HG02970 (cell line): ENCODE results near the gene HOXB2.

Experiments used
- ATAC-seq: cut with Tn5 transposase; IDR thresholded peaks from one replicate; pipeline ENCODE4 v1.9.1; 2021; ENCODE audit warnings: mild to moderate bottlenecking, moderate library complexity, moderate number of reproducible peaks; ENCODE audit not compliant: unreplicated experiment, low FRiP score

HOXB2 gene

DNA sequence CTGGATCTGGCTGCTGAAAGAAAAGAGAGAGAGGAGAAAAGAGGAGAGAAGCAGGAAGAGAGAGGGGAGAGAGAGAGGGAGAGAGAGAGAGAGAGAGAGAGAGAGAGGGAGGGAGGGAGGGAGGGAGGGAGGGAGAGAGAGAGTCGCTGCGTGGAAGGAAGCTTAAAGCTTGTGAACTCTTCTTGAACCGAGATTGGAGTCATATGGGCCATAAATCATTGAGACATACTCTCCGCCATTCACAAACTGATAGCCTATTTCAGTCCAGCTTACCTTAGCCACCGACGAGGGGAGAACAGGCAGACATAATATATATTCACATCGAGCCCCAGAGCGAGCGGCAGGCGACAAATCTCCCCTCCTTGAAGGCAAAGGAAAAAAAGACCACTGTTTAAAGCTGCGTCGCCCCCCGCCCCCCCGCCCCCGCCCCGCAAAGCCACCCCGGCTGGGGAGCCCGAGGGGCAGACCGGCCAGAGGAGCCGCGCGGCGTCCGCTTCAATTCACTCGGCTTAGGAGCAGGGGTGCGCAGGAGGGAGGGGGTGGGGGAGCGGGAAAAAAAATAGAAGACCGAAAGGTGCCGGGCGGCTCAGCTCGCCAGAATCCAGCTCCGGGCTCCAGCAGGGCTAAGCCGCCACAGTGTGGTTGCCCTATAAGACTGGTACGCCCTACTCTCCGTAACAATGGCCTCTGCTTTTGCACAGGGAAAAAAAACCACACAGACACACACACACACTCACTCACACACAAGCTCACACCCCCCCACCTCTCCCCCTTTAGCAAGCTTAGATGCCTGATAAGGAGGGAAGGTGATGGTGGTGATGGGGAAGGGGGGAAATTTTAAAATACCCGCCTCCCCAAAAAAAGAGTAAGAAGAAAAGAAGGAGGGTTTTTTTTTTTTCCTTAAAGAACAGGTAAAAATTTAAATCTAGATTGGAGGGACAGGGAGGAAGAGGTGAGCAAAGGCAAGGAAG is 10.6 kb upstream of the HOXB2 start:
- ATAC-seq: no peak

DNA sequence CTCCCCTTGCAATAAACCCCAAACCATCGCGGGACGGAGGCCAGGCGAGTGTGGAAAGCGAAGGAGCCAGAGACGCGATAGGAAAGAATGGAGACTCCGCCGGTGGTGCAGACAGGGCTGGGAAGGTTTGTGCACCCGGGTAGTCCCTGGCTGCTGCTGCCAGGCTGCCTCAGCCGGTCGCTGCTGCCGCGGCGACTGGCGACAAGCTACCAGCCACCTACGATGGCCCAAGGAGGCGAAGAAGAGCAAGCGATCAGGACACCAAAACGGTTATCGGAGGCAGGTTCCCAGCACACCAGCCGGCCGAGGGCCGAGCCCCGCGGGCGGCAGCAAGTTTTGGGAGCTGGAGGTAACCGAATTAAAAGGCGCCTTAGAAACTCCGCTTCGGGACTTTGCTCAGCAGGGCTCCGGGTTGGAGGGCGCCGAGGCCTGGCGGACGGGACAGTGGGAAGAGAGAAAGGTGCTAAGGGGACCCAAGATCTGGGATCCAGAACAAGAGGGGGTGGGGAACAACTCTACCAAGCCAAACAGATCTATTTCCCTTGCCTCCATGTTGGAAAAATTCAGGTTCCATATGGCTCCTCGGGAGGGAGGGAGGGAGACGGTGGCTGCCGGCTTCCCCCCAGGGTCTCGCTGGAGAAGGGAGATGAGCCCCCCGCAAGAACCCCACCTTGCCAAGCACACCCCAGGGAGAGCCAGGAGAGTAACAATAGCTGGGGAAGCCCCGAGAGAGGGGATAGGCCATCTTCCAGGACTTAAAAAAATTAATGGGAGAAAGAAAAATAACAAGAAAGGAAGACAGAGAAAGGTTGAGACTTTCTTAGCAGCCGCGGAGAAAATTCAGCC is 9.7 kb upstream of the HOXB2 start:
- ATAC-seq: no peak

DNA sequence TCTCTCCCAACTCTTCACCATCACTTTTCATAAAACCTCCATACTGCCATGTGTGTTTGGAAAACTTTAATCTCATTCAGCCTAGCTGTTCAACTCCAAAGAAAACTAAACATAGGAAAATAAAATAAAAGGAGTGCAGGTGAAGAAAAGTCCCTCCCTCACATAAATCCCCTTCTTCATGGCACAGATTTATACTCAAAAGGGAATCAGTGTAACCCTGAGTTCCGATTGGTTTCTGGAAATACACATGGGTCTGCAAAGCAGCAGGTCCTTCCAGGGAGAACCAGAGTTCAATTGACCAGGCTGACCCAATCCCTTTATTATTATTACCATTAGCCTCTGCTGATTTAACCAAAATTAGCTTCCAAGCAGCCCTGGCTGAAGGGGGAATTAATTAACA is 8.9 kb upstream of the HOXB2 start:
- no peak for ATAC-seq

DNA sequence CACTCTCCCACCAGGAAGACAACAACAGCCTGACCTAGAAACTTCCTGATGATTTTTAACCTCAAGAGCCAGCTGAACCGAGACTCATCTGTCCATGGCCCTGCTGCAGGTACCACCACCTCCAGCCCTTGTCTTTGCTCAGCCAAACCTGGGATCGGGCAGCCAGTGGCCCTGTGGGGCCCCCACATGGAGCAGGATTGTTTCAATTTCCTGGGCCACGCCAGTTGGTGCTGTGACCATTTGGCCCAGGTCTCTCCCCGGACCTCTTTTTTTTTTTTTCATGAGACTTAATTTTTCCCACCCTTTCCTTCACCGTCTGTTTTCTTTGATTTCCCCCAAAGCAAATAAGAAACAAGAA is 8.3 kb upstream of the HOXB2 start:
- no peak for ATAC-seq

DNA sequence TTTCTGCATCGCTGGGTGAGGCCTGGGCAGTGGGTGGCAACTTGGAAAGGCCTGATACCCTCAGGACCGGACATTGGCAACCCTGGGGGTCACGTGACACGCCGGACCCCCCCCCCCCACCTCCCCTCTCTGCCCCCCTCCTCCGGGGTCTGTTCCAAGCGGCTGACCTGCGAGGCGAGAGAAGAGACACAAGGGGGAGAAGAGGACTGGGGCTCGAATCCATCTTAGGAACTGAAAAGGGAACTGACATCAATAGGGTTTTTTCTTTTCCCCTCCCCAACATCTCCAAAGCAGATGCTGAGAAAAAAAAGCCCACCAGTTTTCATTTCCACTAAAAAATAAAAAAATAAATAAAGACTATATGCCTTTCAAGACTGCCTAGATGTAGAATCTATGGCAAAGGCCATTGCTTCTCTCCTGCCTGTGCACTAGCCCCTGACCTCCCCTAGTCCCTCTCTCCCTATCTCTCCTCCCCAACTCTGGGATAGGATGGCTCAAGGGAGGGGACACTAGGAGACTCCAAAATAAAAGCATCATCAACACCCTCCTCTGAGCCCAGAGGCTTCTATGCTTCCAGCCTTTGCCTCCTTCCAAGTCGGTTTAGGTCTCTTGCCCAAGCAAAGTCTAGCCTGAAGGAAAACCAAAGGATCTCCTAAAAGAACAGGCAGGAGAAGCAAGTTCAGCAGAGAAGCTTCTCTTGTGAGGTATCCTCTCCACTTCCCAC is 7.7 kb upstream of the HOXB2 start:
- ATAC-seq: no peak

DNA sequence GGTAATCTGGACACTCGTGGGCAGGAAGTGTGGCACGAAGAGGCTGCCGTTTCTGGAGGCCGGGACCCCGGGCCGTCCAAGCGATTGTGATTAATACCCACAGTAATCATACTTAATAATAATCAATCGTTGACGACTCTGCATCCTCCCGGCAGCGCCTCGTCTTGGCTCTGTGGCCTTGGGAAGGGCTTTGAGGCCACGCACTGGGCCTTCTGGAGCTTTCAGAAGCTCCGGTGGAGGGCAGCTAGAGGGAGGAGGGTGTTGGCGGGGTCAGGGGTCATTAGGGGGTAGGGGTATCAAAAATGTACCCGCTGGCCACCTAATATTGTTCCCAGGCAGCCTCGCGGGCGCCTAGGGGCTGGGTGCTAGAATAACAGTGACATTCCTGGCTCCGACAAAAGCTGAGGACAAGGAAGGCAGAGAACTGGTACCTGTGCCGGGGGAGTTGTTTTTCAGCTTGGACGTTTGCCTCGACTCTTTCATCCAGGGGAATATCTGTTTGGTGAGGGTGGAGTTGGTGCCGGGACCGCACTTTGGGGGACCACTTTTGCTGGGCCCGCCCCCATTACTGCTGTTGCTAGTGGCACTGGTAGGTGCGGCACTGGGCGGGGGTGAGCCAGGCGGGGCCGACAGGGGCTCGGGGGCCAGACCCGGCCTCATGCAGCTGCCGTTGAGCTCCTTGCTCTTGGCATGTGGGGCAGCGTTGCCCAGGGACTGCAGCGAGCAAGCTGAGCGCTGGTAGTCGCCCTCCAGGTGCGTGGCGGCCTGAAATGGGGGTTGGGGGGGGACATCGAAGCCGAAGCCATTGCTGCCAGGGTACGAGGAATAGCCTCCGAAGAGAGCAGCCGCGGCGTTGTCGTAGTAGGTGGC is 6.9 kb upstream of the HOXB2 start:
- no peak for ATAC-seq

DNA sequence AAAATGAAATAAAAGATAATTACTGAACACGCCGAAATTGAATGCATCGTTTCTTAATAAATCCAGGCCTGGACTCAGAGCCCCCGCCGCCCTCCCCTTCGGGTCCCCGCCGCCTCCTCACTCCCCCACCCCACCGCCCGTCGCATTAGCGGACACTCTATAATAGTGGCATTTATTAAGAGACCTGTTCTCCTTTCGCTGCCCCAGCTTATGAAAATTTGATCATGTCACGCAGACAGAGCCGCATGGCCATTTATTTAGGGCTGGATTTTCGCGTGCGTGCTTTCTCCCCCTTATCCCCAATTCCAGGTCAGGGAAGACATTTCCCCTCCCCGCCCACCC is 6.3 kb upstream of the HOXB2 start:
- no peak for ATAC-seq

DNA sequence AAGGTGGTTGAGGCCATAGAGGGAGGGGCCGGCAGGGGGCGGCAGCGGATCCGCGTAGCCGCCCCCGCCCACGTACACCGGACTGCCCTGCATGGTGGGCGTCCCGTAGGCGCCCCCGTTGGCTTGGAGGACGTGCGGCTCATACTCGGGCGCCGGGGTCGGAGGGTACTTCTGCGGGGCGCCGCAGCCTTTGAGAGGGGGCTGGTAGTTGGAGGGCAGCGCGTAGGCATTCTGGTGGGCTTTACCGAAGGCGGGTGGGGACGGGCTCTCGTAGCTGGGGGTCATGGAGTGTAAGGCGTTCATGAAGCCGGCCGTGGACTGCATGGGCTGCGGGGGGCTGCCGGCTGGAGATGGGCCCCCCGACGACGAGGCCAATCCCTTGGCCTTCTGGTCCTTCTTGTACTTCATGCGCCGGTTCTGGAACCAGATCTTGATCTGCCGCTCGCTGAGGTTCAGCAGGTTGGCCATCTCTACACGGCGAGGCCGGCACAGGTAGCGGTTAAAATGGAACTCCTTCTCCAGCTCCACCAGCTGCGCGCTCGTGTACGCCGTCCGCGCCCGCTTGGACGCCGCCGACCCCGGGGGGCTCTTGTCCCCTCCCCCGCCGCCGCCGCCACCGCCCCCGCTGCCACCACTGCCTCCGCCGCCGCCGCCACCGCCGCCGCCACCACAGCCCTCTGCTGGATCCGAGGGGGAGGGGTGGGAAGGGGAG is 5.7 kb upstream of the HOXB2 start:
- no peak for ATAC-seq

DNA sequence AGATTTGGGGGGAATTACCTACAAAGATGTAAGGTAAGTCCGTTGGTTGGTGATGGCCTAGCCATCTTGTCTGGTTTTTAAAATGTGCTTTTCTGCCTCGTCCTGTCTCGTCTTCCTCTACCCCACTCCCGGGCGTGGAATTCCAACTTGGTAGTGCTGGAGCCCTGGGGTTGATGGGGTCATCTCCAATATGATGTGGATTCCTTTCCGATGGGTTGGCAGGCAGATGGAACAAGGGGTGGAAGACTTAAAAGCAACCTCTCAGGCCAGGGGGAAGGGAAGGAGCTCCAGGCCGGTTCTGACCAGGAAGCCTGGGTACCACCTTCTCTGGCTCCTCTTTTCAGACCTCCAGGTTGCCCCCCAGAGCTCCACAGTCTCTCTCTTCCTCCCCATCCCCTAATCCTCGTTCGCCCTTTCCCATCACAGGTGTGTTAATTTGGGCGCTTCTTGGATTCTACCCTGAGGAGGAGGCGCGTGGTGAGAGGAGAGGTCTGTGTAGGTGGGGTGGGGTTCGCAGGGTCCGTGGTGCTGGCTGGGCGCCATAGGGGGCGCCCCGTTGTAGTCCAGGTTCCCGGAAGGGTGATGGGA is 5.1 kb upstream of the HOXB2 start:
- ATAC-seq: no peak

DNA sequence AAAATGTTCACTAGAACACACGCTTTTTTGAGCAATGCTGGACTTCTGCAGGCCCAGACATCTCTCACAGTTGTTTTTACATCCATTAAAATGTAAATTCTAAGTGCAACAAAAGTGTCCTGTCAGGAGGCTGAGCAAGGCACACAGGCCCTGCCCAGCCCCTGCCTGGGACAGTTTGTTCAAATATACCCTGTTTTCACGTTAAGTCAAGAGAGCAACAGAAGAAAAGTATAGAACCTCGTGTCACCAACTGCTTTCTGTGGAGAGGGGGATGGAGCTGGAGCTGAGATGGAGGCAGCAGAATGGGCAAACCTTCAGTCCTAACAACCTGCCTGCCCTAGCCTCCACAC is 4.3 kb upstream of the HOXB2 start:
- ATAC-seq: no peak

DNA sequence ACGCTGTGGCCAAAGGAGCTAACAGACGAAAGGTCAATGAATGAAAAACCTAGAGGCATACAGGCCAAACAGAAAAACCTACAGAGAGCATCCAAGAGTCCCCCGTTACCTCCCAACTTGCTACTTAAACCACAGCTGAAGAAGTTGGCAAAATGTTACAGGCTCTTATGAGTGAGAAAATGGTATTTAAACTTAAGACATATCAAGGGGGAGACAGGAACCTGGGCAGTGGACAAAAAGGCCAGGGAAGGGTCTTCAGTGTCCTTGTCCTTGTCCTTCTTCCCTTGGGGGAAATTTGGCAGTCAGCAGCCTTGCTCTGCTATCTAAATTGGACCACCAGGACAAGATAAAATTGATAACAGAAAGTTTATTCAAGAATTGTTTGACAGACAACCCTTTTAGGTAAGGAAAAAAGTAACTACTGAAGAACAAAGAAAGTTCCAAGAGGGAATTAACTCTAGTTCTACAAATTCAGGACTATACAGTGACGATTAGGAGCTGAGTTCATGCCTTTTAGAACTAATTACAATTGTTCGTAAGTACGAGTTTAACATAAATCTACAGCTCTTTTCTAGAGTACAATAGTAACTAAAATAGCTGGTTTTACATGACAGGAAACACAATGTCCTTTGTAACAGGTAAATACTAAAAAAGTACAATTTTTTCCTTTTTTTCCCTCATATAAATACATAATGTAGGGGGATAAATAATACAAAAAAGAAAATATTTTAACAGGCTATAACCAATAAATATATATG is 3.8 kb upstream of the HOXB2 start:
- ATAC-seq: no peak

DNA sequence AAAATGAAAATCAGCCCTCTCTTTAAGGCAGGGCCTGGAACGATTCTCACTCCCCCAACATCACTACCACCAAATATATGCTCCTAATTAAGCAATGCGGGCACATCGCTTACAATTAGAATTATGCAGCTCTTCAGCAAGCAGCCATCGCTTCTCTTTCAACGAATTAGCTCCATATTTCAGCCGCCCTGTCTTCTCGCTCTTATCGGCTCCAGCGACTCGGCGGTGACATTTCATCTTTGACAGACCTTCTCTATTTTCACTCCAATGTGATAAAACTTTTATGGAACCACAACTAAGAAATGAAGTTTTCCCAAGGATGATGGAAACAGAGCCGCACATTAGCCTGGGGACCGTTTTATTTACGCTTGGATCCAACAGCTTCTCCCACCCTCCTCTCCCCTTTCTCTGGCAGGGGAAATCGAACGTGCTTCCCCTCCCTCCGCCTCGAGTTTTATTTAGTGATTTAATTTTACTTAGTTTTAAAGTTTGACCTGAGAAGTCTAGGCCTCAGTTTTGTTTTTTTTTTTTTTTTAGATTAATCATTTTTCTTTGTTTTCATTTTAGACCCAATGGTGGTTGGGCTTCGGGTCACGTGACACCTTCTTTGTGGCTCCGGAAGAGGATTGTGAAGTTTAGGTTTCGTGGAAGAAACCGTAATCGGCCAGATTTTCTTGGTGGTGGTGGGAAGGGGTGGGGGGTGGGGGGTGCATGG is 3.1 kb upstream of the HOXB2 start:
- no peak for ATAC-seq

DNA sequence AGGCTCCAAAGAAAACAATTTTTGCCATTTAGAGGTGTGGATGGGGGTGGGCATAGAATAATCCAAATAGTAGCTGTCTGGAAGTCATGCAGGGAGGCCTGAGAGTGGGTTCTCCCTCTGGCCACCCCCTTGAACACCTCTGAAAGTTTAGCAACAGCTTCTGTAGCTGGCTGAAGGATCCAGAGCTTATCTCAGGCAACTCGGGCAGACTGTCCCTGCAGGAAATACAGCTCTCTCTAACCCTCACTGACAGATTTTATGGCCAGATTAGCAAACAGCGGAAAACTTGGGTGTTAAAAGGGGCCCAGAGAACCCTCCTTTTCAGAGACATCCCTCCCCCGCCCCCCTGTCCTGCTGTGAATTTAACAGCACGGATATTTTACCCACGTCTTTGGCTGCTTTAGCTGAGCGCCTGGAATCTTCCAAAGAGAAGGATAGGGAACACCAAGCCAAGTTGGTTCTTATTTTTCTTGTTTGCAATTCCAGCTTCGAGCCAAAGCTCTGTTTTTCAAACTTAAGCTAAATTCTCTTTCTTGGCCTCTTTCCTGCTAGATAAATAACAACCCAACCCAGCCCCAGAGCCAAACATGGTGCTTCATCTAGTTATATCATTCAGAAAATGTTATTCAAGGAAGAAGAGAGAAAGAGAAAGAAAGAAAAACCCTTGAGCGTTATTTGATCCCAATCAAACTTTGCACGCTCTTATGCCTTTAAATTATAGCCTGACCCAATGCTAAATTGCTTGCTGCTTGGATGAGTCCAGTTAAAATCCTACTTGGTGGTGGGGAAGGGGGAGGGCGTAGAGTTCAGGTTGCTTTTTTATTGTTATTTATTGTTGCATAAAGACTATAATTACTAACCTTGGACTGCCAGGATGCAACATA is 2.3 kb upstream of the HOXB2 start:
- ATAC-seq: no peak

DNA sequence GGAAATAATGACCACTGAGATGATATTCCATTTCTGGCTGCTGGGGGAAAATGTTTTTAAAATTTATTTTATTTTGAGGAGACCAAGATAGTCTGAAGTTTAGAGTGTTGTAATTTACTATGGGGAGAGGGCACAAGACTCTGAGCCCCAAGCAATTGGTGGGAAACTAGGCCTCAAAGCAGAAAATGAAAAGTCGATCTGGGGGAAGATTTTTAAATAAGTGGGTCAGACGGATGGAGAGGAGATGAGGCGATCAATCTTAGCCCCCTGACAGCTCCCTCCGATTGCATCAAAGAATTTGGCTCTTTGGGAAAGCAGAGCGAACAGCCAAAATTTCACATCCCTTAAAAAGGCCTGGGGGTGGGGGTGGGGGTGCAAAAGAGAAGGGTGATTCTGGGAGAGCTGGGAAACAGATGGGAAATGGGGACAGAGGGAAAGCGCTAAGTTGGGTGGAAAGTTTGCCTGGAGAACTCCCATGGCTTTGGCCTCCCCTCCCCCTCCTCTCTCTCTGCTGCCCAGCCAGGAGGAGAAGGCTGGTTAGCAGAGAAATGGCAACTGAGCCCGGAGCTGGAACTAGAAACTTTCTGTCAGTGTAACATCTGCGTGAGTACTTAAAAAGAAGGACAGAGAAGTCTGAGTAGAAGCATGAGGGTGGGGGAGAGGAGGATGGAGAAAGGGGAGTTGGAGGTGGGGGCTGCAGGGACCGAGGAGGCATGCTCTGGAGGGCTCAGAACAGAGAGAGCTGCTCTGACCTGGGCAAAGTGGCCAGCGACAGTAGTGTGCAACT is 1.4 kb upstream of the HOXB2 start:
- ATAC-seq: no peak

DNA sequence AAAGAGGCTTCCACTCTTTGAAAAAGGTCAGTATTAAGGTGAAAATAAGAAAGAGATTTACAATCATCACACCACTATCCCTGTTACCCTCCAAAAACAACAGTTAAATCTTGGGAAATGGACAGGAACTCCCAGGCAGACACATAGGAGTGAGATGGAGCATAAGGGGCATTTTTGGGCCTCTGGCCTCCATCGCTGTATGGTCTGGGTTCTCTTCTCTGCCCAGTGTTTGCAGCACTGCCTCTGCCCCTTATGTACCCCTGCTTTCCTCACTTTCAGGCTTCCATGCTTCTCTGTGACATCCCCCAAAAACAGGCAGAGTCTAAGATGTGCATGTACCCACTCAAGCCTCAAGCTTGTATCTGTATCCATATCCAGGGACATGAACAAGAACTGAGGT is 630 bp upstream of the HOXB2 start:
- ATAC-seq: no peak

DNA sequence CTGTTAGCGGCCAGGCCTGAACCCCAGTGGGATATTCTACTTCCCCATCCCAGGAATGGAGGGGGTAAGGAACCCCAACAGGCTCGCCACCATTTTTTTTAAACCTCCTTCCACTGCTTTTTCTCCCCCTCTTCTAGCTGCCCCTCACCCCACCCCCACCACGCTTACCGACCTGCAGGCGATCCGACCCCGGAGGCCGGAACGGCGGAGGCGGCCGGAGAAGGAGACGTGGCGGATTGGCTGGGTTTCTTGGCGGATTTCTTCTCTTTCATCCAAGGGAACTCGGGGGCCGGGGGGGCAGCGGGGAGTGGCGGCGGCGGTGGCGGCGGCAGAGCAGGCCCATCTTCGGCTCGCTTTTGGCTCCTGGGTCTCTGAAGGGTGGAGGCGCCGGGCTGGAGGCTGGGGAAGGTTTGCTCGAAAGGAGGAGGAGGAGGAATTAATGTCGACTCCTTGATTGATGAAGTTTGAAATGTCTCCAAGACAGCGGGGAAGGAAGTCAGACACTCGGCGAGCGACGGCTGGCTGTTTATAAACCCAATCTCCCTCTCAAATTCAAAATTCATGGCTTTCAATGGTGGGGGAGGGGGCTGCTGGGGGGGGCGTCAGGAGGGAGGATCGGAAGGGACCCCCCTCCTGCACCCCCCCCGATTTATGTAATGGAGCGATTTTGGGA is 424 bp downstream of the HOXB2 start:
- no peak for ATAC-seq
